NAMALWA (cell line): ENCODE data around the gene STUB1.

Experiments used
- DNase-seq: peaks from one replicate; pipeline ENCODE4 v3.0.0-alpha.2; 2015; ENCODE audit warnings: low spot score

The STUB1 gene

GRCh38 chr16:667113-667779 is 13.0 kb upstream of the STUB1 start:
- no peak for DNase-seq

- peak; percentile 93 for DNase-seq
Observed at GRCh38 chr16:667780-668518, 12.3 kb upstream of the STUB1 start, which contains the start of gene RHOT2. Gene RHOT2, plus strand, starts transcription at chr16:668132. Its CDS starts 68 bp downstream, at chr16:668200.

DNA sequence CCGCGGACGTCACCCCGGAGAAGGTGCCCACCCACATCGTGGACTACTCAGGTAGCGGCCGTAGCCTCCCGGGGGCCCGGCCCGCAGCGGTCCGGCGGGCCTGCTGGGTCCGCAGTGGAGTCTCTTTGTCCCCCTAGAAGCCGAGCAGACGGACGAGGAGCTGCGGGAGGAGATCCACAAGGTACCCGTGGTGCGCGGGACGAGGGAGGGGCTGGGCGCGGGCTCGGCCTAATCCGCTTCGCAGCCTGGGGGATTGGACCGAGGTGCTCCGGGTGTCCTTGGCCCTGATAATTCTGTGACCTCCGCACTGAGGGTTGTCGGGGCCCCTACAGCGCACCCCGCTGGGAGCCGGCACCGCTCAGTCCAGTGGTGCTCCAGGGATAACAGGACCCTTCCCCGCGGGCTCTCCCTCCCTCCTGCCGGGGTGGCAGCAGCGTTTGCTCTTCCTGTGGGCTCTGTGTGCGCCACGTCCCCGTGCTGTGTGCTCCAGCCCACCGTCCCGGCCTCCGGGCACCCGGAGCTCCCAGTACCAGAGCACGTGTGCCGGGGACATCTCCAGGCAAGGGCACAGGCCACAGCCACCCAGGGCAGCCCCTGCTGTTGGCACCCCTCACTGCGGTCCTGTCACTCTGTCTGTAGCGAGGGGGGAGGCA is 11.6 kb upstream of the STUB1 start:
- DNase-seq = no peak

DNA sequence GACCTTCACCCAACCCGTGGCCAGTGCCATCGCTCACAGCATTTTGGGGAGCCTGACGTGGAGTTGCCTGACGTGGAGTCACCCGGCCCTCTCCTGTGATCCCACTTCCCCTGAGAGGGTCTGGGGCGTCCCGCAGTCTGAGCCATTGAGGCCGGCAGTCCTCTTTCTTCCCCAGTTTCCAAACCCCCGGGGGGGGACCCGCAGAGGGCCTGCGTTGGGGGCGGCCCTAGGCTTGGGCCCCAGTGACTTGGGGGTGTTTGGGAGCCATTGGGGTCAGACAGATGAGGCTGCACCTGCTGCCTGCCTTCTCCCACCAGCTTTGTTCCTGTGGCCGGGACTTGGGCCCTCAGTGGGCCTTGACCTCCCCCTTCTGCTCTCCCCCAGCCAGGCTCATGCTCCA is 10.5 kb upstream of the STUB1 start:
- no peak for DNase-seq

DNA sequence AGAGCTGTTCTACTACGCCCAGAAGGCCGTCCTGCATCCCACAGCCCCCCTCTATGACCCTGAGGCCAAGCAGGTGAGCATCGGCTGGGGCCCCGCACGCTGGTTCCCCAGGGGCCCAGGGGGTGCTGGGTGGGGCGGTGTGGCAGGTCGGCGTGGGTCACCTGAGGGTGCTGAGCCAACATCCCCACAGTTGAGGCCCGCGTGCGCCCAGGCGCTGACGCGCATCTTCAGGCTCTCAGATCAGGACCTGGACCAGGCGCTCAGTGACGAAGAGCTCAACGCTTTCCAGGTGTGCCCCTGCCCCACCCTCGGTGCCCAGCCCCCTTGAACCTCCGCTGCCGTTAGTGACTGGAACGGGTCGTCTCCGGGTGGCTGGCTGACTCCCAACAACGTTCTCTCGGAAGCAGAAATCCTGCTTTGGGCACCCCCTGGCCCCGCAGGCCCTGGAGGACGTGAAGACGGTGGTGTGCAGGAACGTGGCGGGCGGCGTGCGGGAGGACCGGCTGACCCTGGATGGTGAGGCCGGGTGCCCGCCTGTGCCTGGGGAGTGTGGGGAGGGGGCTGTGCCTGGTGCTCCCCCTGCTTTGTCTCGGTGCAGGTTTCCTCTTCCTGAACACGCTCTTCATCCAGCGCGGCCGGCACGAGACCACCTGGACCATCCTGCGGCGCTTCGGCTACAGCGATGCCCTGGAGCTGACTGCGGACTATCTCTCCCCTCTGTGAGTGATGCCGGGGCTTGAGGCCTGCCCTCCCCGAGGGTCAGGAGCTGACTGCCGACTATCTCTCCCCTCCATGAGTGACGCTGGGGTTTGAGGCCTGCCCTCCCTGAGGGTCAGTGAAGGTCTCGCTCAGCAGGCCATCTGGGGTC is 9.5 kb upstream of the STUB1 start:
- no peak for DNase-seq

- no peak for DNase-seq
Observed at GRCh38 chr16:671353-672131, 8.7 kb upstream of the STUB1 start.

DNA sequence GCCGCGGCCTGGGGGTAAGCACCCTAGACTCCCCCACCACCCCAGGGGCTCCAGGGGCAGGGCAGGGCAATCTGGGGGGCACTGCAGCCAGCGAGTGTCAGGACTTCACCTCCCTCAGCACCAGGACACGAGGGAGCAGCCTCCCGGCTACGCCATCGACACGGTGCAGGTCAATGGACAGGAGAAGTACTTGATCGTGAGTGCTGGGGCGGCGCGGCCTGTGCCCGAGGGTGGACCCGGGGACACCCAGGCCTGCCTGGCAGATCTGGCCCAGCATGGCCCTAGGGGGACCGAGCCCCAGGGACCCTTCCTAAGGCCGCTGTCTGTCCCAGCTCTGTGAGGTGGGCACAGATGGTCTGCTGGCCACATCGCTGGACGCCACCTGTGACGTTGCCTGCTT is 7.8 kb upstream of the STUB1 start:
- DNase-seq = no peak

GRCh38 chr16:672851-673250 is 7.4 kb upstream of the STUB1 start:
- no peak for DNase-seq

- DNase-seq = no peak
Observed at GRCh38 chr16:673399-673991, 6.7 kb upstream of the STUB1 start.

DNA sequence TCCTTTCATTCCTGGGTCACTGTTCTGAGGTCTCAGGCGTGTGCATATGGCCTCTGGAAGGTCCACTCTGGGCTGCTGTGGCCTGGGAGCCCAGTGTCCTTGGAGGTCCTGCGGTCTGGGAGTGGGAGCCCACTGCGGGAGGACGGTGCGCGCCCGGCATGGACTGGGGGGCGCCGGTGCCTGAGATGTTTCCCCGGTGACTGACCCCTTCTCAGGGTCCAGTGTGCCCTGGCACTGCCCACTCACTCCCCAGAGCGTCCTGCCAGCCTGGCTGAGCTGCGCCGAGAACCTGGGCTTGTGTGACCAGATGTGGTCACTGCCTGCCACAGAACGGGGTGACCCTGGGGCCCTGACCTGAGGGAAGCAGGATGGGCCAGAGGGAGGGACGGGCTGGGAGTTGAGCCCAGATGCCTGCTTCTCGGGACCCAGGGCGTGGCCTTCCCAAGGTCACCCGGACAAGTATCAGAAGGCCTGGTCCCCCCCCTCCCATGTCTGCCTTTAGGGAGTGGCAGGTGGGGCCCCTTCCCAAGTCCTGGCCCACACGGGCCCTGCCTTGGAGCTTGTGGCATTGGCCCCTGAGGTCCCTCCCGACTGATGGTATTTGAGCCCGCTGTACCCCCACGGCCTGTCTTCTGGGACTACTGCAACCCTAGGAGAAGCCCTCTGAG is 5.9 kb upstream of the STUB1 start:
- DNase-seq = no peak

DNA sequence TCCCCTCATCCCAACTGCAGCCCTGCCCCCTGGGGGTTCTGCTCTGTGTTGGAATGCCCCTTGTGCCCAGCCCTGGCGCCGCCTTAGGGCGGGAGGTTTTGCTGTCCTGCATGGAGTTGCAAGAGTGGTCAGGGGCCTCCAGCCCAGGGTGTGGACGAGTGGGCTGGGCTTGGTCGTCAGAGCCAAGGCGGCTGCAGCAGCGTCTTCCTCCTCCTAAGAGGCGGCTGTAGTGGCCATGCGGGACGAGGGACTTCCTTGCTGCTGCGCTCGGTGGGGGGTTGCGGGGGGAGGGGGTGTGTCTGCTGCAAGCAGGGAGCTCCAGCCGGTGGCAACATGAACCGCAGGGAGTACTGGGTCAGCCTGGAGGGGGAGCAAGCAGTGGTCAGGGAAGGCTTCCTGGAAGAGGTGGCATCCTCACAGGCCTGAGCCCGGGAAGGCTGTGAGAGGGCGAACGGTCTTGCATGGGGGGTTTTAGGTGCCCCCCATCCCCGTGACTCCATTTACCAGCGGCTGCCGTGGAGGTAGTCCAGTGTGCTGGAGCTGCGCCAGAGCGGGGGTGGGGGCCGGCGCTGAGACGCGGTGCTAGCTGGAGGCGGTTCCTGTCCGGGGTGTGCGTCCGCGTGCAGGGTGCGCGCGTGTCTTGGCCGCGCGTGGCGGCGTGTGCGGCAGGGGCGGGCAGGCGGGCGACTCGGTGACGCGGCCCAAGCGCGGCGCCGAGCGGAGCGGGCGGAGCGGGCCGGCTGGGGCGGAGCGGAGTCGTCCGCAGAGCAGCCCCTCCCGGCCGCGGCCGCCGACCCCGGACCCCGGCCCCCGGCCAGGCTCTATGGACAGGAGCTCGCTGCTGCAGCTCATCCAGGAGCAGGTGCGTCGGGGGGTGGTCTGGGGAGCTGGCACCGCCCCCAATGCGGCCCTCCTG is 5.0 kb upstream of the STUB1 start, which contains the start of gene RHBDL1:
Gene RHBDL1, plus strand, starts transcription at position 704 of the 916 bp plus-strand sequence. Its CDS starts 120 bp downstream, at position 824.
- DNase-seq = no peak

GRCh38 chr16:675884-676564 is 4.2 kb upstream of the STUB1 start:
- DNase-seq = no peak

- no peak for DNase-seq
Observed at GRCh38 chr16:676565-676902, 3.7 kb upstream of the STUB1 start.

GRCh38 chr16:676913-677312 is 3.3 kb upstream of the STUB1 start:
- DNase-seq = no peak

GRCh38 chr16:677316-678190 is 2.7 kb upstream of the STUB1 start:
- DNase-seq = no peak

- no peak for DNase-seq
Observed at GRCh38 chr16:678209-678857, 1.9 kb upstream of the STUB1 start.
